K562 (cell line): ENCODE measurements around the gene CALD1.

ENCODE experiments used
- BRD4 ChIP-seq: fragments of 200-600 bp; sonication (generic); IDR thresholded peaks from 2 replicates; pipeline ENCODE4 v1.6.1; 2017; ENCODE audit warnings: inconsistent platforms
- HNRNPLL ChIP-seq: fragments of 200-400 bp; formaldehyde crosslinking; IDR thresholded peaks from 2 replicates; pipeline ENCODE4 v1.6.1; 2017; ENCODE audit warnings: low read length, low read depth, mild to moderate bottlenecking; ENCODE audit not compliant: poor library complexity, severe bottlenecking
- MTA3 ChIP-seq: fragments of 450-650 bp; formaldehyde crosslinking; IDR thresholded peaks from 2 replicates; pipeline ENCODE4 v1.6.1; 2017; ENCODE audit warnings: mild to moderate bottlenecking, borderline replicate concordance
- NUFIP1 ChIP-seq: fragments of 450-650 bp; IDR thresholded peaks from 2 replicates; pipeline ENCODE4 v1.6.1; 2018; ENCODE audit not compliant: partially characterized antibody
- PHF8 ChIP-seq: fragments of 200-600 bp; sonication (generic); IDR thresholded peaks from 2 replicates; pipeline ENCODE4 v1.6.1; 2012; ENCODE audit warnings: mixed run types, mild to moderate bottlenecking, inconsistent platforms, low read length, moderate library complexity, borderline replicate concordance
- SMAD4 ChIP-seq: fragments of 250-450 bp; sonication (Bioruptor Pico); conservative IDR thresholded peaks from 2 replicates; pipeline ENCODE4 v1.8.0; 2021; ENCODE audit warnings: inconsistent platforms, mild to moderate bottlenecking, moderate library complexity
- TF ChIP-seq, protein P1 (sequence below), 3 experiments: IDR thresholded peaks in 2 of 3; conservative IDR thresholded peaks in 1 of 3; 2 replicates each; pipeline ENCODE4 v1.5.1; 2011 to 2012; ENCODE audit warnings: low read length in 3 of 3, mild to moderate bottlenecking in 3 of 3, control low read depth in 2 of 3, improper control_type of control experiment in 1 of 3, inconsistent platforms in 1 of 3, low read depth in 1 of 3, mixed read lengths in 1 of 3, moderate library complexity in 1 of 3; ENCODE audit not compliant: insufficient read depth in 2 of 3
- TF ChIP-seq, protein P2 (sequence below): fragments of 450-650 bp; IDR thresholded peaks from 2 replicates; pipeline ENCODE4 v1.6.1; 2016; ENCODE audit warnings: mild to moderate bottlenecking, moderate library complexity

DNA sequence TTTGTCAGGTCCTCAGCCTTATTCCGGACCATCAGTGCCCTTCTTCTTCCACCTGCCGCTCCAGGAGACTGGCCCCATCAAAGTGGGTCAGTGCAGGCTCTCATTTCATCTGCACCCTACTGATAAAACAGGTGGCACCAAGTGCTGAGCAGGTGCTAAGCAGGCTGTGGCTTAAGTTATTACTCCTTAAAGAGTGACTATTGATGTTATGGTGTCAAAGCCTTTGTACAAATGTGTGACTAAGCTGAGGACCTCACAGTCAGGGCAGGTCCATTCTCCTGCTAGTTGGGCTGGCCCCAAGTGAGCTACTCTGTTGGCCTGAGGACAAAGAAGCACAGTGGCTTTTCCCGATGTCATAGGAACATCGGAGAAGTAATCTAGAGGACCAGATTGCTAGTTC, 11.2 kb upstream of the CALD1 start:
- no peak for TF ChIP-seq NUFIP1
- no peak for TF ChIP-seq HNRNPLL
- TF ChIP-seq MTA3 = no peak
- no peak for TF ChIP-seq PHF8
- TF ChIP-seq, protein P1, sequence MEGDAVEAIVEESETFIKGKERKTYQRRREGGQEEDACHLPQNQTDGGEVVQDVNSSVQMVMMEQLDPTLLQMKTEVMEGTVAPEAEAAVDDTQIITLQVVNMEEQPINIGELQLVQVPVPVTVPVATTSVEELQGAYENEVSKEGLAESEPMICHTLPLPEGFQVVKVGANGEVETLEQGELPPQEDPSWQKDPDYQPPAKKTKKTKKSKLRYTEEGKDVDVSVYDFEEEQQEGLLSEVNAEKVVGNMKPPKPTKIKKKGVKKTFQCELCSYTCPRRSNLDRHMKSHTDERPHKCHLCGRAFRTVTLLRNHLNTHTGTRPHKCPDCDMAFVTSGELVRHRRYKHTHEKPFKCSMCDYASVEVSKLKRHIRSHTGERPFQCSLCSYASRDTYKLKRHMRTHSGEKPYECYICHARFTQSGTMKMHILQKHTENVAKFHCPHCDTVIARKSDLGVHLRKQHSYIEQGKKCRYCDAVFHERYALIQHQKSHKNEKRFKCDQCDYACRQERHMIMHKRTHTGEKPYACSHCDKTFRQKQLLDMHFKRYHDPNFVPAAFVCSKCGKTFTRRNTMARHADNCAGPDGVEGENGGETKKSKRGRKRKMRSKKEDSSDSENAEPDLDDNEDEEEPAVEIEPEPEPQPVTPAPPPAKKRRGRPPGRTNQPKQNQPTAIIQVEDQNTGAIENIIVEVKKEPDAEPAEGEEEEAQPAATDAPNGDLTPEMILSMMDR (IDR thresholded peaks at IDR 0.05 in 2 of 3, conservative IDR thresholded peaks at IDR 0.05 in 1 of 3; ENCODE audit: insufficient read depth in 2 of 3, low read depth in 1 of 3, low read length in 3 of 3) = no peak
- no peak for TF ChIP-seq SMAD4 (CRISPR knock-in tag)
- TF ChIP-seq, protein P2, sequence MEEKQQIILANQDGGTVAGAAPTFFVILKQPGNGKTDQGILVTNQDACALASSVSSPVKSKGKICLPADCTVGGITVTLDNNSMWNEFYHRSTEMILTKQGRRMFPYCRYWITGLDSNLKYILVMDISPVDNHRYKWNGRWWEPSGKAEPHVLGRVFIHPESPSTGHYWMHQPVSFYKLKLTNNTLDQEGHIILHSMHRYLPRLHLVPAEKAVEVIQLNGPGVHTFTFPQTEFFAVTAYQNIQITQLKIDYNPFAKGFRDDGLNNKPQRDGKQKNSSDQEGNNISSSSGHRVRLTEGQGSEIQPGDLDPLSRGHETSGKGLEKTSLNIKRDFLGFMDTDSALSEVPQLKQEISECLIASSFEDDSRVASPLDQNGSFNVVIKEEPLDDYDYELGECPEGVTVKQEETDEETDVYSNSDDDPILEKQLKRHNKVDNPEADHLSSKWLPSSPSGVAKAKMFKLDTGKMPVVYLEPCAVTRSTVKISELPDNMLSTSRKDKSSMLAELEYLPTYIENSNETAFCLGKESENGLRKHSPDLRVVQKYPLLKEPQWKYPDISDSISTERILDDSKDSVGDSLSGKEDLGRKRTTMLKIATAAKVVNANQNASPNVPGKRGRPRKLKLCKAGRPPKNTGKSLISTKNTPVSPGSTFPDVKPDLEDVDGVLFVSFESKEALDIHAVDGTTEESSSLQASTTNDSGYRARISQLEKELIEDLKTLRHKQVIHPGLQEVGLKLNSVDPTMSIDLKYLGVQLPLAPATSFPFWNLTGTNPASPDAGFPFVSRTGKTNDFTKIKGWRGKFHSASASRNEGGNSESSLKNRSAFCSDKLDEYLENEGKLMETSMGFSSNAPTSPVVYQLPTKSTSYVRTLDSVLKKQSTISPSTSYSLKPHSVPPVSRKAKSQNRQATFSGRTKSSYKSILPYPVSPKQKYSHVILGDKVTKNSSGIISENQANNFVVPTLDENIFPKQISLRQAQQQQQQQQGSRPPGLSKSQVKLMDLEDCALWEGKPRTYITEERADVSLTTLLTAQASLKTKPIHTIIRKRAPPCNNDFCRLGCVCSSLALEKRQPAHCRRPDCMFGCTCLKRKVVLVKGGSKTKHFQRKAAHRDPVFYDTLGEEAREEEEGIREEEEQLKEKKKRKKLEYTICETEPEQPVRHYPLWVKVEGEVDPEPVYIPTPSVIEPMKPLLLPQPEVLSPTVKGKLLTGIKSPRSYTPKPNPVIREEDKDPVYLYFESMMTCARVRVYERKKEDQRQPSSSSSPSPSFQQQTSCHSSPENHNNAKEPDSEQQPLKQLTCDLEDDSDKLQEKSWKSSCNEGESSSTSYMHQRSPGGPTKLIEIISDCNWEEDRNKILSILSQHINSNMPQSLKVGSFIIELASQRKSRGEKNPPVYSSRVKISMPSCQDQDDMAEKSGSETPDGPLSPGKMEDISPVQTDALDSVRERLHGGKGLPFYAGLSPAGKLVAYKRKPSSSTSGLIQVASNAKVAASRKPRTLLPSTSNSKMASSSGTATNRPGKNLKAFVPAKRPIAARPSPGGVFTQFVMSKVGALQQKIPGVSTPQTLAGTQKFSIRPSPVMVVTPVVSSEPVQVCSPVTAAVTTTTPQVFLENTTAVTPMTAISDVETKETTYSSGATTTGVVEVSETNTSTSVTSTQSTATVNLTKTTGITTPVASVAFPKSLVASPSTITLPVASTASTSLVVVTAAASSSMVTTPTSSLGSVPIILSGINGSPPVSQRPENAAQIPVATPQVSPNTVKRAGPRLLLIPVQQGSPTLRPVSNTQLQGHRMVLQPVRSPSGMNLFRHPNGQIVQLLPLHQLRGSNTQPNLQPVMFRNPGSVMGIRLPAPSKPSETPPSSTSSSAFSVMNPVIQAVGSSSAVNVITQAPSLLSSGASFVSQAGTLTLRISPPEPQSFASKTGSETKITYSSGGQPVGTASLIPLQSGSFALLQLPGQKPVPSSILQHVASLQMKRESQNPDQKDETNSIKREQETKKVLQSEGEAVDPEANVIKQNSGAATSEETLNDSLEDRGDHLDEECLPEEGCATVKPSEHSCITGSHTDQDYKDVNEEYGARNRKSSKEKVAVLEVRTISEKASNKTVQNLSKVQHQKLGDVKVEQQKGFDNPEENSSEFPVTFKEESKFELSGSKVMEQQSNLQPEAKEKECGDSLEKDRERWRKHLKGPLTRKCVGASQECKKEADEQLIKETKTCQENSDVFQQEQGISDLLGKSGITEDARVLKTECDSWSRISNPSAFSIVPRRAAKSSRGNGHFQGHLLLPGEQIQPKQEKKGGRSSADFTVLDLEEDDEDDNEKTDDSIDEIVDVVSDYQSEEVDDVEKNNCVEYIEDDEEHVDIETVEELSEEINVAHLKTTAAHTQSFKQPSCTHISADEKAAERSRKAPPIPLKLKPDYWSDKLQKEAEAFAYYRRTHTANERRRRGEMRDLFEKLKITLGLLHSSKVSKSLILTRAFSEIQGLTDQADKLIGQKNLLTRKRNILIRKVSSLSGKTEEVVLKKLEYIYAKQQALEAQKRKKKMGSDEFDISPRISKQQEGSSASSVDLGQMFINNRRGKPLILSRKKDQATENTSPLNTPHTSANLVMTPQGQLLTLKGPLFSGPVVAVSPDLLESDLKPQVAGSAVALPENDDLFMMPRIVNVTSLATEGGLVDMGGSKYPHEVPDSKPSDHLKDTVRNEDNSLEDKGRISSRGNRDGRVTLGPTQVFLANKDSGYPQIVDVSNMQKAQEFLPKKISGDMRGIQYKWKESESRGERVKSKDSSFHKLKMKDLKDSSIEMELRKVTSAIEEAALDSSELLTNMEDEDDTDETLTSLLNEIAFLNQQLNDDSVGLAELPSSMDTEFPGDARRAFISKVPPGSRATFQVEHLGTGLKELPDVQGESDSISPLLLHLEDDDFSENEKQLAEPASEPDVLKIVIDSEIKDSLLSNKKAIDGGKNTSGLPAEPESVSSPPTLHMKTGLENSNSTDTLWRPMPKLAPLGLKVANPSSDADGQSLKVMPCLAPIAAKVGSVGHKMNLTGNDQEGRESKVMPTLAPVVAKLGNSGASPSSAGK = no peak
- TF ChIP-seq BRD4 = no peak
